ENCODE results near the gene GTF2IRD1. TPM values are rescaled to one million over a fixed set of nuclear protein-coding genes. Genes with fewer than 3 reads are reported as not detected.
"Not testable (repeated sequence)": the region's sequence is repeated elsewhere in the genome, so short reads cannot be mapped to it uniquely, and the experiment has no call there.

The GTF2IRD1 gene
- total RNA-seq, 1 donor from 2014 or later = 6.7 TPM

GRCh38 chr7:74470504-74470903, 16.8 kb downstream of the GTF2IRD1 start:
- no peak for DNase-seq (ENCODE audit: low read depth, low spot score)

GRCh38 chr7:74473116-74473515, 19.4 kb downstream of the GTF2IRD1 start:
- no peak for DNase-seq (ENCODE audit: low read depth, low spot score)

- DNase-seq (ENCODE audit: low read depth, low spot score) = no peak
Measured at GRCh38 chr7:74474271-74474865, 20.7 kb downstream of the GTF2IRD1 start.

GRCh38 chr7:74475243-74475986, 21.7 kb downstream of the GTF2IRD1 start:
- DNase-seq (ENCODE audit: low read depth, low spot score) = no peak

- no peak for DNase-seq (ENCODE audit: low read depth, low spot score)
Measured at GRCh38 chr7:74475987-74476350, 22.3 kb downstream of the GTF2IRD1 start.

GRCh38 chr7:74476626-74477025, 22.9 kb downstream of the GTF2IRD1 start:
- no peak for DNase-seq (ENCODE audit: low read depth, low spot score)

GRCh38 chr7:74478671-74479065, 25.0 kb downstream of the GTF2IRD1 start:
- DNase-seq (ENCODE audit: low read depth, low spot score) = no peak

GRCh38 chr7:74479066-74479781, 25.5 kb downstream of the GTF2IRD1 start:
- no peak for DNase-seq (ENCODE audit: low read depth, low spot score)

GRCh38 chr7:74479961-74480829, 26.5 kb downstream of the GTF2IRD1 start:
- peak; percentile 33 for DNase-seq (ENCODE audit: low read depth, low spot score)

- peak; percentile 22 for DNase-seq (ENCODE audit: low read depth, low spot score)
Measured at GRCh38 chr7:74480861-74481417, 27.2 kb downstream of the GTF2IRD1 start.

GRCh38 chr7:74481458-74482196, 27.9 kb downstream of the GTF2IRD1 start:
- no peak for DNase-seq (ENCODE audit: low read depth, low spot score)

- DNase-seq (ENCODE audit: low read depth, low spot score) = no peak
Measured at GRCh38 chr7:74482197-74482467, 28.4 kb downstream of the GTF2IRD1 start.

- DNase-seq (ENCODE audit: low read depth, low spot score) = no peak
Measured at GRCh38 chr7:74482629-74483401, 29.1 kb downstream of the GTF2IRD1 start.

GRCh38 chr7:74483402-74484336, 30.0 kb downstream of the GTF2IRD1 start:
- no peak for DNase-seq (ENCODE audit: low read depth, low spot score)

GRCh38 chr7:74485611-74486010, 31.9 kb downstream of the GTF2IRD1 start:
- no peak for DNase-seq (ENCODE audit: low read depth, low spot score)

- not testable (repeated sequence) for DNase-seq (ENCODE audit: low read depth, low spot score)
Measured at GRCh38 chr7:74488518-74489030, 34.9 kb downstream of the GTF2IRD1 start.

- no peak for DNase-seq (ENCODE audit: low read depth, low spot score)
Measured at GRCh38 chr7:74489997-74490945, 36.6 kb downstream of the GTF2IRD1 start.

GRCh38 chr7:74491490-74491889, 37.8 kb downstream of the GTF2IRD1 start:
- DNase-seq (ENCODE audit: low read depth, low spot score) = not testable (repeated sequence)
